ENCODE results near the gene VGLL3. TPM values are rescaled to one million over a fixed set of nuclear protein-coding genes. Genes with fewer than 3 reads are reported as not detected.

VGLL3 gene
- total RNA-seq, 1 donor = 223 TPM

- no peak for TF ChIP-seq CTCF (IDR thresholded peaks at IDR 0.05; ENCODE audit: insufficient read depth, low read depth, low read length)
Measured at GRCh38 chr3:86954747-86955146, 36.2 kb downstream of the VGLL3 start.

DNA sequence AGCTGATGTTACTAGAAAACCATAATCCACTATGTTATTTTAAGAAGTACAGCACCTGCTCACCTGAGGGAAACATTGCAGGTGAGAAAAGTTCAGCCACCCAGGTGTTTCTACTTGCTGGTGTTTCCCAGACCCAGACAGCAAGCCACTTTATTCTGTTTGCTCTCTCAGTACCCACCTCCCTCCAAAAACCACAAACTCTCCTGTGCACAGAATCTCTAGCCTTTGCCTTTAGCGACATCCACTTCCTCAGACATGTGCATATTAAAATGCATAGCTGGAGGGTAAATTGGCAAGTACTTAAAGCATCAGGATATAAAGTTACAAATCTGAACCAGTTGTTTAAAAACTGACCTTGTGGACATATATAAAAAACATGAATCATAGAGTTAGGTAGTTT lies 36.7 kb downstream of the VGLL3 start:
- DNase-seq (ENCODE audit: low read depth) = no peak
- TF ChIP-seq CTCF (IDR thresholded peaks at IDR 0.05; ENCODE audit: insufficient read depth, low read depth, low read length) = no peak
- no peak overlapping the region for H3K4me3 ChIP-seq (ENCODE audit: low read depth, low read length)

More at GRCh38 chr3:86954747-86955146, 36.2 kb downstream of the VGLL3 start:
- no peak overlapping the region for H3K4me3 ChIP-seq (ENCODE audit: low read depth, low read length)
- DNase-seq (ENCODE audit: low read depth) = no peak

- no peak for DNase-seq (ENCODE audit: low read depth)
- H3K4me3 ChIP-seq (ENCODE audit: low read depth, low read length) = no peak overlapping the region
- no peak for TF ChIP-seq CTCF (IDR thresholded peaks at IDR 0.05; ENCODE audit: insufficient read depth, low read depth, low read length)
Measured at GRCh38 chr3:86951322-86951721, 39.6 kb downstream of the VGLL3 start.

GRCh38 chr3:86950717-86951116 lies 40.2 kb downstream of the VGLL3 start:
- H3K4me3 ChIP-seq (ENCODE audit: low read depth, low read length) = no peak overlapping the region
- DNase-seq (ENCODE audit: low read depth) = no peak
- TF ChIP-seq CTCF (IDR thresholded peaks at IDR 0.05; ENCODE audit: insufficient read depth, low read depth, low read length) = no peak

DNA sequence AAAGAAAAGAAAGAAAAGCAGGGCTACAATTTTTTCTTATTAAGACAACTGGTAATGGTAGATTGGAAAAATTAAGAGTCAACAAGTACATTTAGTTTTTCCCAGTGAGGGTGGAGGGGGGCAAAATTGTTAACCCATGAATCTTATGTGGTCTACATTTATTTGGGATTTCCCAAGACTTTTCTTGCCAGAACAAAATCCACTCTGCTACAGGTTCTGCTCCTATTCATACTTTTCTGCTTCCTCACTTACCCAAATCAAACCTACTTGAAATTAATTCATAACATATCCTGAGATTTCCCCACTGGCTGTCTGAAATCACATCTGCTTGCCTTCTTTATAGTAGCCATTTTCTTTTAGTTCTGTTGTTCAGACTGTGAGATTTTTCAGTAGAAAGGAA lies 41.1 kb downstream of the VGLL3 start:
- H3K4me3 ChIP-seq (ENCODE audit: low read depth, low read length) = no peak overlapping the region
- no peak for DNase-seq (ENCODE audit: low read depth)
- no peak for TF ChIP-seq CTCF (IDR thresholded peaks at IDR 0.05; ENCODE audit: insufficient read depth, low read depth, low read length)

DNA sequence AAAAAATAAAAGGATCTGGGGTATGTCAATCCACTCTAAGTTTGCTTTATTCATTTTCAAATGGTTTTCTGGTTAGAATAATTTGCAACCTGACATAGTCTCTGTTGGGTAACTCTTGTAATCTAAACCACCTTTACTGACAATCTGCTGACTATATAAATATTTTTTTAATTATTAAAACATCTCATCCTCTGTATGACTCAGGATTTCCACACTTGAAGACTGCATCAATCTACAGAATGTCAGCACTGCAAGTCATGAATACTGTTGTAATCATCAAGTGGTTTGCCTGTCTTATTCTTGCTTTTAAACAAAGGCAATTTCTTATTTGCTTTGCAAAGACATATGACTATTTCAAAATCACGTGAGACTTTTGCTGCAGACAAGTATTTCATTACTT lies 42.1 kb downstream of the VGLL3 start:
- no peak overlapping the region for H3K4me3 ChIP-seq (ENCODE audit: low read depth, low read length)
- DNase-seq (ENCODE audit: low read depth) = peak; percentile 77
- TF ChIP-seq CTCF (IDR thresholded peaks at IDR 0.05; ENCODE audit: insufficient read depth, low read depth, low read length) = no peak

DNA sequence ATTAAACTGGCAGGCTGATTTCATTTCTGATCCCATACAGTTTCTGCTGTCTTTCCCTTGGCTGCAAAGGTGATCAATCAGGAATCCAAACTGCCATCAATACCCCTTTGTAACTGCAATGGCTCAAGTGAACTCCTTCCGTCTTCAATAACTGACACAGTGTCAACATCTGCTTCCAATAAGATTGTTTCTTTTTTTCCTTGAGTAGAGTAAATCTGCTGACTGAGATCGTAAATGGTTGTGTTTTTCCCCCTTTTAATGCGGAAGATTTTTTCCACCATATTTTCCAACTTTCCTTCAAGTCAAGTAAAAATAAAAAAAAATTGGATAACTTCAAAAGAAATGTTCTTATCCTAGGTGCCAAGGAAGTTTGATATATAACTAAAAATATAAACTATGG lies 48.7 kb downstream of the VGLL3 start:
- no peak for DNase-seq (ENCODE audit: low read depth)
- TF ChIP-seq CTCF (IDR thresholded peaks at IDR 0.05; ENCODE audit: insufficient read depth, low read depth, low read length) = no peak
- H3K4me3 ChIP-seq (ENCODE audit: low read depth, low read length) = no peak overlapping the region

Measured in fibroblast of villous mesenchyme (primary cell).